HG03565 (cell line): ENCODE measurements around the gene PRDM12.

ENCODE experiments used
- ATAC-seq: cut with Tn5 transposase; IDR thresholded peaks from one replicate; pipeline ENCODE4 v1.9.1; 2021; ENCODE audit warnings: mild to moderate bottlenecking, moderate library complexity; ENCODE audit not compliant: unreplicated experiment

Gene PRDM12

DNA sequence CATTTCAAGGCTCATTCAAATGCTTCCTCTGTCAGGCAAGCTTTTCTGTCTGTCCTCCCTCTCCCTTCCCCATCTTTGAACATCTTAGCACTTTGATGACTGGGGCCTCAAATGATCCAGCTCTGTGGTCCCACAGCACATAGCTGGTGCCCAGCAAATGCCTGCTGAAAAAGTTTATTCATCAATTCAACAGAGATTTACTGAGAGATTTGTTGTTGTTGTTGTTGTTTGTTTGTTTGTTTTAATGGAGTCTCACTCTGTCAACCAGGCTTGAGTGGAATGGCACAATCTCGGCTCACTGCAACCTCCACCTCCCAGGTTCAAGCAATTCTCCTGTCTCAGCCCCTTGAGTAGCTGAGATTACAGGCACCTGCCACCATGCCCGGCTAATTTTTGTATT, 23.2 kb downstream of the PRDM12 start:
- no peak for ATAC-seq

DNA sequence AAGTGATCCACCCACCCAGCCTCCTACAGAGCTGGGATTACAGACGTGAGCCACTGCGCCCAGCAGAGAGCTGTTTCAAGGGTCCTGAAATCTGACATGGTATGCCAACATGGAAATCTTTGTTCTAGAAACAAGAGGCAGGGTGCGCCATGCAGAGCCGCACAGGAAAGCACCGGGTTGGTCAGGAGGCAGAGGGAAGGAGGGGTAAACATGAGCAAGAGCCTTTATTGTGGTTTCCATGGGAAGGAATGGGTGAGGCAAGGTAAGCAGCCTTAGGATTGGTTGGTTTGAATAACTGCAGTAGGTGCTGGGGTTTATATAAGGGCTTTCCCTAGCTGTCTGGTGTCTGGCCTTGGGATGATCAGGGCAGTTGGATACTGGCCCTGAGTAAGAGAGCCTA, 23.7 kb downstream of the PRDM12 start:
- no peak for ATAC-seq

DNA sequence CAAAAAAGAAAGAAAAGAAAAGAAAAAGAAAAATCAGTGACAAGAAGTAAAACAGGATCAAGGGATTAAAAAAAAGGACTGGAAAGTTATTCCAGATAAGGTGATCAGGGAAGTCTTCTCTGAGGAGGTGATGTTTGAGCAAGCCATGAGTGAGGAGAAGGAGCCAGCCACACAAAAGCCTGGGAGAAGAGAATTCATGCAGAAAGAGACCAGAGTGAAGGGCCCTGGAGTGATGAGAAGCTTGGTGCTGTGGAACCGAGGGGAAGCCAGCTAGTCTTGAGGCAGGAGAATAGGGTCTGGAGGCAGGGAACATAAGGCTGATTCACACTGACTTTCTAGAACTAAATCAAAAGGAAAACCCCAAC, 25.2 kb downstream of the PRDM12 start:
- ATAC-seq = no peak

DNA sequence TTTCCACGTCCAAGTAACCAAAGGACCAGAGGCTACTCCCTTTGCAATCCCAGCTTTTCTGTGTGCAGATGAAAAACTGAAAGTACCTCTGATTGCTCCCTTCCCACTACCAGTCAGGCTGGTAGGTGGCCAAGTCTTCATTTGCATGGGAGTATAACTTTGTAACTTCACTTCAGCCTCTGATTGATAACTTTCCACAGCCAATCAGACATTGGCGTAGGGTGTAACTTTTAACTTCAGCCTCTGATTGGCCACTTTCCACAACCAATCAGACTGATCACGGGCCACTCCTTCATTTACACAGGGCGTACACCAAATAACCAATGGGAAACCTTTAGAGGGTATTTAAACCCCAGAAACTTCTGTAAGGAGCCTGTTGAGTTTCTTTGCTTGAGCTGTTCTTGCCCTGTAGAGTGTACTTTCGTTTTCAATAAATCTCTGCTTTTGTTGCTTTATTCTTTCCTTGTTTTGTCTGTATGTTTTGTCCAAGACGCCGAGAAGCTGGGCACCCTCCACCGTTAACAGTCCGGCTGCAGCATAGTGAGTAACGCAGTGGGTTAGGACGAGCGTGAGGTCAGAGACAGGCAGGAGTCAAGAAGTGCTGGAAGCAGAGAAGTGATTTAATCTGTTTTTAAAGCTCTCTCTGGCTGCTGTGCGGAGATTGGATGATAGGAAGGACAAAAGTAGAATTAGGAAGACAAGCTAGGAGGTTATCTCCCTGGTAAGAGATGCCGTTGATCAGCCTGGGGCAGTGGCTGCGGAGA, 25.7 kb downstream of the PRDM12 start:
- ATAC-seq = no peak

DNA sequence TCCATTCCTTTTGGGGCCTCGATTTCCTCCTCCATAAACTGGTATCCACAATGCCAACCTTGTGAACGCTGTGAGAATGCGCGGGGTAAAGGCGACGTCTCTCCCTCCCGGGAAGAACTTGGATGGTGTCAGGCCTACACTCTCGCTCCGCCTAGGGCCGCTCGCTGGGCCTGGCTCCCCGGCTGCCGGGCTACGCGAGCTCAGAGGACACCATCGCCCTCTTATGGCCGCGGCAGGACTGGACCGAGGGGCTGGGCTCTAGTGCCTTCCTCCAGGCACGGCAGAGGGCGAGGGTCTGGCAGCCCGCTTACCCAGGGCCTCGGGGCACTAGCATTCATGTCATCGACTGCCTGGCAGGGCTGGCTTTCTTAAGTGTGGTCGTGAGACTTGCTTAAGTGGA, 27.9 kb downstream of the PRDM12 start:
- no peak for ATAC-seq

DNA sequence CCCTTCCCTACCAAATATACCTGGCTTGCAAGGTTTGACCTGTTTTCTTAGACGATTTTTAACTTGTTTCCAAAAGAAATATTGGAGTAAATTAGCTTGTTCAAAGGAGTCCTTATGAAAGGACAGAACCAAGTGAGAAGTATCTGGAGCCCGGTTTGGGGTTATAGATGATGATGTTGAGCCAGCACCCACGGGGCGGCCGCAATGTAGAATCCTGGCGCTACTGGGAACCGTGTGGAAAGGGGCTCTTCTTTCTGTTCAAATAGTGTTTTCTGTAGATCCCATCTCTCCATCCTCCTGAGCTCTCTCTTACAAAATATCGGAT, 28.7 kb downstream of the PRDM12 start:
- no peak for ATAC-seq

DNA sequence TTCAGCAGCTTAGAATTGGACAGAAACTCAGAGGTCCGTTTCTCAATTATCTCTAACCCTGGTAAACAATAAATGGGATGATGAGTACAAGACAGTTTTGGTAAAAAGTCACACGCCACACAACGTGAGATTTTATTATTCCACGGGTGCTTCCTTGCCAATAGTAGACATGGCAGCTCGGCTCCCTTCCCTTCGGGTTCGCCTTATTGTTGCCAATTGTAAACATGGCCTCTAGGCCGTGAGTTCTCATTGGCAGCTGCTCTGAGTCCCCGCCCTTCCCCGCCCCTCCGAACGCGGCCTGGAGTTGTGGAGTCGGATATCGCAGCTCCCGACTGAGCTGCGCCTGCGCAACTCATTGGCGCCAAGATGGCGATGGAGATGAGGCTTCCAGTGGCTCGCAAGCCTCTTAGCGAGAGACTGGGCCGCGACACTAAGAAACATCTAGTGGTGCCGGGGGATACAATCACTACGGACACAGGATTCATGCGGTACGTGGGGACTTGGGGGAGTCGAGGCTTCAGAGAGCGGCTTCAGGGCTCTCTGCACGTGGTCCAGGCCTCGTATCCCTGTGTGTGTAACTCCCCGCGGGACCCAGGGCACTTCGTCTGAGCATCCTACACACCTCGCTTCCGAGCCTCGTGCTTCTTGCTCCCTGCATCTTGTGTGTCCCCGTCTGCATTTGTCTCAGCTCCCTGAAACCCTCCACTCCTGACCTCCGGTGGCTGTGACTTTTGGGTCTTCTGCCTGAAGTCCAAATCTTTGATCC, 29.2 kb downstream of the PRDM12 start, which contains the start of gene EXOSC2:
Gene EXOSC2 (plus strand): TSS at position 355 of the 766 bp plus-strand sequence. CDS start 12 bp downstream, at position 367.
- ATAC-seq = peak; percentile 89

DNA sequence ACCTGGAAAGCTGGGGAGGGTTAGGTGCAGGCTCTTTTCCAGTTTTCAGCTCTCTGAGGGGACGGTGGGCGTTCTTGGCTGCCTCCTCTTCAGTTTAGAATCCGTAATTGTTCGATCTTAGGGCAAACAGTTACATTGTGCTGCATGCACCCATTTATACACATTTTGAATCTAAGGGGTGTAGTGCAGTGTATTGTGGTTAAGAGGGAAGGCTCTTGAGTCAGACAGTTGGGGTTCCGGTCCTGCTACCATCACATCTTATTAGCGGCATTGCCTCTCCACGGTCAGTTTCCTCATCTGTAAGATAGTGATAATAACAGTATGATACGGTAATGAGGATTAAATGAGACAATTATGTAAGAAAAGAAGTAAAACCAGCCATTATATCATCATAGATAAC, 29.8 kb downstream of the PRDM12 start:
- ATAC-seq = no peak

DNA sequence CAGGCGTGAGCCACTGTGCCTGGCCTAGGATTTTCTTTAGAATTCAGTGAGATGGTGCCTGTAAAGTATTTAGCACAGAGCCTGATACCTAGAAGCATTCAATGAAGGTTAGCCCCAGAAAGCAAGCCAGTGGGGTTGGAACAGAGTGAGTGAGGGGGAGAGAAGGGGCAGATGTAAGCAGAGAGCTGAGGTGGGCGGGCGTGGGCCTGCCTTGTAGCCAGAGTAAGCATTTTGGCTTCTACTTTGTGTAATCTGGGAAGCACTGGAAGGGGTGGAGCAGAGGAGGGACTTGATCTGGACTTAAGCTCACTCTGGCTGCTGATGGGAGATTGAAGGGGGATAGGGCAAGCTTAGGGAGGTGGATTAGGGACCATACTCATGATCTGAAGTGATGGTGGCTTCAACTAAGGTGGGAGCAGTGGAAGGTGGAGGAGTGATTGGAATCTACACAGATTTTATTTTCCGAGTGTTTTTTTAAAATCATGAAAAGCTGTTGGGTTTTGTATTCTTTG, 31.8 kb downstream of the PRDM12 start:
- no peak for ATAC-seq

DNA sequence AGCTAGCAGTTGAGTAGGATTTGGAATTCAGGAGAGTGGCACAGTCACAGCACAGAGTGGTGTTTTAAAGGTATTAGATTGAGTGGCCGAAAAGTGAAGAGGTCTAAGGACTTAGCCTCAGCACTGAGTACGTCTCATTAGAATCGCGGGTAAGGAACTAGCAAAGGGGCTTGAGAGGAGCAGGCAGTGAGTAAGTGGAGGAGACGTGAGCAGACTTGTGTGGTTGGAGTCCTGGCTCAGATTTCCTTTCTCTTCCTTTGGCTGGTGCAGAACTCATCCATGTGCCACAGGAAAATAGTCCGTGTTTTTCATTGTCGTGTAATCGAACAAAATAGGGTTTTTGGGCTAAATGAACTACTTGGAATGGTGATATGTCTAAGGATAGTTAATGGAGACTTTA, 32.6 kb downstream of the PRDM12 start:
- no peak for ATAC-seq

DNA sequence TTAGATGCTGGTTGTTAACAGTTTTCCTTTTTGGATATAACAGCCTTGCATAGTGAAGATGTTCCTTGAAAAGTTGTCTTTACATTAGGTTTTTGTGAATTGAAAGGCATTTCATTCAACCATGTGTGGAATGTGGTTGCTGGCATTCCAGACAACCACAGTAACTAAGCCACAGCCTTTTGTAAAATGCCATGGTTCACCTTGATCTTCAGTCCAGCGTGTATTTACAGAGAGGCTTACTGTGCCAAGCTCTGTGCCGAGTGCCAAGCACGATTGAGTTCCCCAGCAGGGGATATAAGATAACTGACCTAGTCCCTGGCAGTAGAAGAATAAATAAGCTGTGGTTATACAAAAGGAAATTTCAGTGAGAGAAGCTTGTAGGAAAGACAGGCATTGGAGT, 34.1 kb downstream of the PRDM12 start:
- ATAC-seq = no peak

DNA sequence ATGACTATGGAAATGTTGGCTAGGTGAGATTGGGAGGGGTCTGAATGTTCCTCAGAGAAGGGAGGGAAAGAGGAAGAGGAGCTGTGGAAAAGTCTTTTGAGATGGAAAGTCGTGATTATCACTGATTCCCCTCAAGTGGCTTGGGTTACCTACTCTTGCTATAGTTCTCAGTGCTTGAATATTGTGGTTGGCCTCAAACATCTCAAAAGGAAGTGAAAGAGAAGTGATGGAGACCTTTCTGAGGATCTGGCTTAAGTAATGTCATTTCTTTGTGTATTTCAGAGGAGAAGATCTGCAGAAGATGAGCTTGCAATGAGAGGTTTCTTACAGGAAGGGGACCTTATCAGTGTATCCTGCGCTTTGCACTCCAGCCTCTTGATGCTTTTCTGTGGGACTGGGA, 34.7 kb downstream of the PRDM12 start:
- ATAC-seq = no peak

DNA sequence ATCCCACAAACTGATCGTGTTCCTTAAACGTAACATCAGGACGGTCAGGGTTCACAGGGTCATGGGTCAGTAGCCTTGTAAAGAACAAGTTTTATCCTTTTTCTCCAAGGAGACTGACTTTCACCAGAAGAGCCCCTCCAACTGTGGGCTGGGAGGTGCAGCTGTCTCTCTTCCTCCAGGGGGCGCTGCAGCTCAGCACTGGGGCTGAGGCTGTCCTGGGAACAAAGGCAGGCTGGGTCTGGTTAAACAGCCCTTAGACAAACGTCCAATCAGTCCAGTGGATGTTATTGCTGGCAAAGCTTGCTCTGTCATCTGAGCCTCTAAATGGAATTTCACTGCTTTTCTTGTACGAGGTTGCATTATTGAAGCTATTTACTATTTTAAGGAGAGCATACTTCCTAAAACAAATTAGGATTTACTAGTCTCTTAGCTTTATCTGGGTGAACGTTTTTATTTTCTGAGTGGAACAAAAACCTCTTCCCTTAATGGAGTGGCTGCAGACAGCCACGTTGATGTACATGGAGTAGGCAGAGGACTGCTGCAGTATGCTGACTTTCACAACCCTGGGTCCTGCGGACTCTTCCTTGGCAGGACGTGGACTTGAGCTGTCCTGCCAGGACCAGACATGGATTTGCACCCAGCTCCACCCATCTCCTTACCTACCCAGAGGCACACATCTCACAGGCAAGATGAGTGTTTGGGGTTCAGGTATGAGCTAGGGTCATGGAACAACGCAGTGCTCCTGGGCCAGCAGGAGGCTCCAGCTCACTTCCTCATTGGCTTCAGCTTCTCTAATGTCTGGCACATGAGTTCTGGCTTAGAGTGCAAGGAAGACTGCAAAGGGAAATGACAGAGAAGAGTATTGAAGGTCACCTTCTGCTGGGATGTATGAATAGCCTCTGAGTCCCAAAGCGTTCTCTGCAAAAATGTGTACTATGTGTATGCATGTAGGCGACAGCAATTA, 36.9 kb downstream of the PRDM12 start:
- ATAC-seq = no peak

DNA sequence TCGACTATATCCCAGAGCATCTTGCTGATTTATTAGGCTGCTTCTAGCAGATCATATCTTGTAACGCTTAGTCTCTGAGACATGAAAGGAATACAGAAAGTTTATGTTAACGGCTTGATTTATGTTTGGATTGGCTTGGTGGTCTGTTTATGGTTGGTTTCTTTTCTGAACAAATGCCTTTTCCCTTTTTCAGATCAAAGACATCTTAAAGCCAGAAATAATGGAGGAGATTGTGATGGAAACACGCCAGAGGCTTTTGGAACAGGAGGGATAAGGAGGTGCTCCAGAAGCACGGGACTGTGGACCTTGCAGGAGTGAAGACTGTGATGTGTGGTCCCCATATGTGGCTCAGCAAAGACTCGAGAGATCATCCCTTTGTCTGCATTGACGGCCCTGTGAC, 39.1 kb downstream of the PRDM12 start:
- ATAC-seq = no peak

DNA sequence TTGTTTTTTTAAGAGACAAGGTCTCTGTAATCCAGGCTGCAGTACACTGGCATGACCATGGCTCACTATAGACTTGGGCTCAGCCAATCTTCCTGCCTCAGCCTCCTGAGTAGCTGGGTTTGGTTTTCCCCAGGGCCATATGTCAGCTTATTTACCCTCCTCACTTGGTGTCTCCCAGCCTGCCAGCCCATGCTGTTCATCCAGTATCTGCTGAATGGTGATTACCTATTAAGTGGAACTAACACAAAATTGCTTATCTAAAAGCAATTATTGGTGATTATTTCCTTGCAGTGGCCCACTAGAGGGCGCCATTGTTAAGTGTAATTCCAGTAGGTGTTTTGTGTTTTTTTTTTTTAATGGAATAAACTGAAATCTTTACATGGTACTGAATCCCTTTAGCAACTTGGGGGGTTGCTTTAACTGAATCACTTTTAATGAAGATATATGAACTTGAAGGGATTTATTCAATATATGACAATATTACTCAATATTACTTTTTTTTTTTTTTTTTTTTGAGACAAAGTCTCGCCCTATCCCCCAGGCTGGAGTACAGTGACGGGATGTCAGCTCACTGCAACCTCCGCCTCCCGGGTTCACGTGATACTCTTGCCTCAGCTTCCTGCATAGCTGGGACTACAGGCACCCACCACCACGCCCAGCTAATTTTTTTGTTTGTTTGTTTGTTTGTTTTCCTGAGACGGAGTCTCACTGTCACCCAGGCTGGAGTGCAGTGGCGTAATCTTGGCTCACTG, 43.0 kb downstream of the PRDM12 start:
- ATAC-seq = no peak

DNA sequence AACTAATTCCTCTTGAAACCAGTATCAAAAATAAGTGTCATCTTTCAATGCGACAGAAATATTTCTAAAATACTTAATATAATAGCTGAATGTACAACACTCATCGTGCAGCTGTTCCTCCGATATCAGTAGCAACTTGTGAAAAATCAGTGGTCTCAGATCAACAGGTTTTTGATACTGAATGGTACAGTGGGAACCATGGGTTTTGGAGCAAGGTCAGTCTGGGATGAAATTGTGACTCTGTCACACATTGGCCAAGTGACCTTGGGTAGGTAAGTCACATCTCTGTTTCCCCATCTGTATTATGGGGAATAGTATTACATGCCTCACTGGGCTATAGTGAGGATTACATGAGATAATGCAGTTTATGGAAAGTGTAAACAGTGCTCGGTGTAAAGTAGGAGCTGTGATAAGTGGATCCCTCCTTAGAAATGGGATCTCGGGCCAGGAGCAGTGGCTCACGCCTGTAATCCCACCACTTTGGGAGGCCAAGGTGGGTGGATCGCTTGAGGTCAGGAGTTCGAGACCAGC, 46.5 kb downstream of the PRDM12 start:
- no peak for ATAC-seq

DNA sequence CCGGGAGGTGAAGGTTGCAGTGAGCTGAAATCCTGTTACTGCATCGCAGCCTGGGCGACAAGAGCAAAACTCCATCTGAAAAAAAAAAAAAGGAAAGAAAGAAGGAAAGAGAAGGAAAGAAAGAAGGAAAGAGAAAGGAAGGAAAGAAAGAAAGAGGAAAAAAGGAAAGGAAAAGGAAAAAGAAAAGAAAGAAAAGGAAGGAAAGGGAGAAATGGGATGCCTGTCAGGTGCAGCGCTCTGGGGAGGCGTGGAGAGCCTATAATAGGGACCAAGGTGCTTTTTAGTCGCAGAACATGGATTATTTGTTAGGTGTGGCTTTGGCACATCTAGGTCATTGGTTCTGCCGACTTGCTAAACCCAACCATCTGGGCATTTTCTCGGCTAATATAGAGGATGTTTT, 47.1 kb downstream of the PRDM12 start:
- ATAC-seq = no peak

DNA sequence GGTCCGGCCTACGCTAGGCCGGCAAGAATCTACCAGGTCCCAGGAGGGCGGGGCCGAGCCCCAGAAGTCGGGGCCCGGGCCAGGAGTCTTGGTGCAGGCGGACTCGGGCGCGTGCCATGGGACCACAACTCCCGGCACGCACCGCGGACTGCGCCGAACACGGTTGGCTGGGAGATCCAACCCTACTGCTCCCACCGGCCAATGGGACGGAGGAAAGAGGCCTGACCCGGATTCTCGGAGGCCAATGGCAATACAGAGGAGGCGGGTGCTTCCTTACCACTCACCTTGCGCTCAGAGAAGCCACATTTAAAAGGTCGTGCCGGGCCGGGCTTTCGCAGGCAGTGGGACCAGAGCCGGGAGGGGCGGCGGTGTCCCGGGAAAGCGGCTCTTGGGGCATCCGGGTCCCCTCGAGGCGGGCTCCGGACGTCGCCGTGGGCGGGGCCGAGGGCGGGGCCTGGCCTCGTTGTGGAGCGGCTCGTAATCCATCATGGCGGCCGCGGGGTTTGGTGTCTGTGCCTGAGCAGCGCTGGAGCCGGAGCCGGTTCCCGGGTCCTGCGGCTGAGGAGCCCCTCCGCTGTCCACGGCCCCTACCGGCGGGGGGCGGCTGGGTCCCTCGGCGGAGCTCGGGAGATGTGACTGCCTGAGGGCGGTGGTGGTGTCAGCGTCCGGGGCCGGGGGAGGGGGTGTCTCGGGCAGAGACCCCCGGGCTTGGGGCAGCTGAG, 48.3 kb downstream of the PRDM12 start:
- ATAC-seq = peak; percentile 94

DNA sequence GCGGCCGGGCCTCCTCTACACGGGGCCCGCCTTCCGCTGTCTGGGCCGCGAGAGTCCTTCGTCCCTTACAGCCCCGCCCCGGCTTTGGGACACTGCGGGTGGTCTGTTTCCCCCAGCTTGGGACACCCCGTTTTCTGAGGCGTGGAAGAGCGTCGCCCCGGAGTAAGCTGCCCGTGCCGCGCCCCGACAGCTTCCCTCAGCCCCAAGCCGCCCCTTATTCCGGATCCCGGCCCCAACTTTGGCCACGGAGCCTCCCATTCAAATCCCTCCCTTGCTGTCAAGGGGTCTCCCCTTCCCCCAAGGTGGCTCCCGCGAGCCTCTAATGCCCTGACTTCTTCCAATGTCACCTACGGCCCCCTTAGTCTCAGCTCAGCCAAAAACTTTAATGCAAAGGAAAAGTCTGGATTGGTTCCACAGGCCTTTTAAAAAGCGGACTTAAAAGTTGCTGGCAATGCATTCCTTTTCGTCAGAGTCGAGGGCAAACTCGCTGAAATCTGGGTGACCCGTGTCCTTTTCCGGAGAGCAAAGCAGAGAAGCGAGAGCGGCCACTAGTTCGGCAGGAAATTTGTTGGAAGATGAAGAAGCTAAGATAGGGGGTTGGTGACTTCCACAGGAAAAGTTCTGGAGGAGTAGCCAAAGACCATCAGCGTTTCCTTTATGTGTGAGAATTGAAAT, 49.0 kb downstream of the PRDM12 start:
- no peak for ATAC-seq
